CD14-positive monocyte (primary cell): ENCODE measurements around the gene CEP68. TPM values are rescaled to one million over a fixed set of nuclear protein-coding genes. Genes with fewer than 3 reads are reported as not detected.

ENCODE experiments used
- DNase-seq, 3 donors: peaks; one replicate each; pipeline ENCODE4 v3.0.0-alpha.2; 2011 to 2022
- H2AFZ ChIP-seq: 2 replicates; pipeline ENCODE4 v1.6.0; 2012; ENCODE audit warnings: mild to moderate bottlenecking, low read depth, low read length, inconsistent platforms; ENCODE audit not compliant: insufficient read depth, poor library complexity, severe bottlenecking
- H3K27ac ChIP-seq, 2 donors: 1 replicate in 1 of 2; 2 replicates in 1 of 2; pipeline ENCODE4 v1.5.1; 2012 to 2013; ENCODE audit warnings: low read length in 2 of 2, control low read depth in 1 of 2, inconsistent platforms in 1 of 2, low read depth in 1 of 2, mild to moderate bottlenecking in 1 of 2
- H3K27me3 ChIP-seq, 2 donors: one replicate each; pipeline versions ENCODE4 v1.6.0 to v1.6.1; 2011 to 2013; ENCODE audit warnings: low read length in 2 of 2; ENCODE audit not compliant: control insufficient read depth in 2 of 2, insufficient read depth in 2 of 2
- H3K36me3 ChIP-seq, 2 donors: replicated peaks in 1 of 2; 1 replicate in 1 of 2; 2 replicates in 1 of 2; pipeline versions ENCODE4 v1.5.1 to v1.6.1; 2012 to 2013; ENCODE audit warnings: low read length in 2 of 2, control low read depth in 1 of 2, inconsistent platforms in 1 of 2, mild to moderate bottlenecking in 1 of 2; ENCODE audit not compliant: insufficient read depth in 2 of 2, control insufficient read depth in 1 of 2
- H3K4me1 ChIP-seq, 2 donors: 1 replicate in 1 of 2; 2 replicates in 1 of 2; pipeline versions ENCODE4 v1.5.1 to v1.6.1; 2012 to 2013; ENCODE audit warnings: low read length in 2 of 2, control low read depth in 1 of 2, inconsistent platforms in 1 of 2, mild to moderate bottlenecking in 1 of 2, moderate library complexity in 1 of 2; ENCODE audit not compliant: insufficient read depth in 2 of 2, control insufficient read depth in 1 of 2
- H3K4me2 ChIP-seq: replicated peaks from 2 replicates; pipeline ENCODE3; 2012; ENCODE audit warnings: low read length, moderate library complexity, mild to moderate bottlenecking; ENCODE audit not compliant: poor library complexity, severe bottlenecking; ENCODE audit errors: extremely low read depth
- H3K4me3 ChIP-seq, 3 experiments: fragments of 200-600 bp in 1 of 3; sonication (generic) in 1 of 3; replicated peaks in 1 of 3; 1 replicate in 2 of 3; 2 replicates in 1 of 3; pipeline ENCODE4 v1.5.1; 2011 to 2013; ENCODE audit warnings: low read length in 3 of 3, mild to moderate bottlenecking in 3 of 3, control low read depth in 2 of 3, low read depth in 2 of 3, inconsistent platforms in 1 of 3, moderate library complexity in 1 of 3
- H3K79me2 ChIP-seq: 2 replicates; pipeline ENCODE4 v1.6.0; 2012; ENCODE audit warnings: mild to moderate bottlenecking, control low read depth, inconsistent platforms, low read length, moderate library complexity; ENCODE audit not compliant: insufficient read depth
- H3K9ac ChIP-seq: 2 replicates; pipeline ENCODE4 v1.6.0; 2017; ENCODE audit warnings: low read length, mild to moderate bottlenecking; ENCODE audit not compliant: insufficient read depth, poor library complexity, severe bottlenecking
- H3K9me3 ChIP-seq, 2 donors: replicated peaks in 1 of 2; 1 replicate in 1 of 2; 2 replicates in 1 of 2; pipeline versions ENCODE4 v1.5.1 to v1.6.1; 2012 to 2013; ENCODE audit warnings: low read length in 2 of 2, control low read depth in 1 of 2; ENCODE audit not compliant: control insufficient read depth in 1 of 2, insufficient read depth in 1 of 2
- H4K20me1 ChIP-seq: 2 replicates; pipeline ENCODE4 v1.6.0; 2012; ENCODE audit warnings: mild to moderate bottlenecking, low read length, control low read depth, moderate library complexity; ENCODE audit not compliant: insufficient read depth
- H3K27ac Mint-ChIP-seq, 7 donors: one replicate each; pipeline ENCODE4 v1.8.0; 2020; ENCODE audit warnings: mild to moderate bottlenecking in 7 of 7, mixed read lengths in 7 of 7, moderate library complexity in 6 of 7, inconsistent platforms in 2 of 7
- H3K27me3 Mint-ChIP-seq, 3 donors: one replicate each; pipeline ENCODE4 v1.8.0; 2021 to 2022; ENCODE audit warnings: low read depth in 3 of 3, mild to moderate bottlenecking in 3 of 3, mixed read lengths in 3 of 3, moderate library complexity in 3 of 3, inconsistent platforms in 1 of 3
- H3K36me3 Mint-ChIP-seq, 2 donors: one replicate each; pipeline ENCODE4 v1.8.0; 2020; ENCODE audit warnings: mixed read lengths in 2 of 2, inconsistent platforms in 1 of 2, mild to moderate bottlenecking in 1 of 2
- H3K4me1 Mint-ChIP-seq: one replicate; pipeline ENCODE4 v1.8.0; 2020; ENCODE audit warnings: mild to moderate bottlenecking, mixed read lengths
- H3K4me3 Mint-ChIP-seq, 2 donors: one replicate each; pipeline ENCODE4 v1.8.0; 2020; ENCODE audit warnings: mild to moderate bottlenecking in 2 of 2, mixed read lengths in 2 of 2, moderate library complexity in 1 of 2
- H3K9me3 Mint-ChIP-seq, 7 donors: one replicate each; pipeline ENCODE4 v1.8.0; 2020 to 2022; ENCODE audit warnings: mixed read lengths in 7 of 7, mild to moderate bottlenecking in 6 of 7, moderate library complexity in 6 of 7, inconsistent platforms in 2 of 7
- CTCF ChIP-seq: fragments of 200-600 bp; IDR thresholded peaks from one replicate; pipeline ENCODE4 v1.8.0; 2022; ENCODE audit warnings: antibody characterized with exemption, mild to moderate bottlenecking
- WGBS: methylation state at CpG from one replicate; pipeline ENCODE4 v1.1.5; 2013; ENCODE audit warnings: missing lambda C conversion rate; ENCODE audit not compliant: insufficient coverage; 5-methylcytosine and 5-hydroxymethylcytosine counted together
- intact Hi-C, 2 donors: fragments of 100-400 bp; cut with micrococcal nuclease; formaldehyde crosslinking; loops; one replicate each; pipeline versions ENCODE4 v1.15.0 to v1.15.1; 2023
- polyA plus RNA-seq, 3 donors: library from polyadenylated mRNA; depleted of rRNA in 1 of 3; unstranded in 2 of 3; stranded (reverse) in 1 of 3; fragments of 300-500 nt in 2 of 3; fragments of >200 nt in 1 of 3; fragmentation: Illumina TruSeq in 2 of 3; gene quantifications; 1 replicate in 2 of 3; 2 replicates in 1 of 3; pipeline ENCODE4 v1.2.3, GENCODE V29; 2012 to 2021

CEP68 gene
- polyA plus RNA-seq, 3 donors, result 2.5 to 6.5 (median 2.8) TPM

DNA sequence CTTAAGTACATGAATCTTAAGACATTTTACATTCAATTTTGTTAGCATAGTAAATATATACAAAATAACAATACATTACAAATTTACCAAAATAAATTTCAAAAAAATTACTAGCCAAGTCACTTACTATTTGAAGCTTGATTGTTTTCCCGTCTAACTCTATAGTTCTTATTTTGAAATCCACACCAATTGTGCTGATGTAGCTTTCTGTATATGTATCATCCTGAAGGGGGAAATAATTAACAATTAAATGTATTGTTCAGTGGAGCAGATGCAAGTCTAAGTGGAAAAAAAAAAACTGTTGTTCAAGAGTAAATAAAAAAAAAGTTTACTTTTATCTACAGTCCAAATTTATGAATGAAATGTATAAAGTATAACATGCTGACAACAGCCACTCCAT, 41.6 kb downstream of the CEP68 start:
- WGBS, result no CpG with 5 or more reads among the region's 1 CpG
- H3K36me3 Mint-ChIP-seq, result peaks cover 73 to 88% of the 10 kb centered on the region in 2 donors
- H3K27ac Mint-ChIP-seq, result no peak overlapping the region

GRCh38 chr2:65098741-65099140, 42.5 kb downstream of the CEP68 start:
- Mint-ChIP-seq H3K27me3 (no peaks in the 10 kb centered on the region), H3K4me3 (no peak overlapping the region), H3K9me3 (peaks cover 0 to 5% (median 0%) of the 10 kb centered on the region in 7 donors), H3K27ac (peak overlapping the region in 3 of 7 donors; percentile 8 to 52 (median 8)), H3K4me1 (no peaks in the 10 kb centered on the region), H3K36me3 (peaks cover 71 to 88% of the 10 kb centered on the region in 2 donors)
- H3K27ac ChIP-seq, result peak overlapping the region in 1 of 2 donors; percentile 26
- no peak for TF ChIP-seq CTCF
- peaks cover 76 to 95% of the 10 kb centered on the region in 2 donors for H3K36me3 ChIP-seq
- no peaks in the 10 kb centered on the region for H3K4me1 ChIP-seq
- no peak overlapping the region for H3K9ac ChIP-seq
- no peaks in the 10 kb centered on the region for H3K27me3 ChIP-seq
- DNase-seq, result no peak
- no peak overlapping the region for H2AFZ ChIP-seq
- no peak overlapping the region for H3K4me3 ChIP-seq
- peaks cover 100% of the 10 kb centered on the region for H3K79me2 ChIP-seq
- no peaks in the 10 kb centered on the region for H3K9me3 ChIP-seq
- peaks cover 100% of the 10 kb centered on the region for H4K20me1 ChIP-seq
- no peak overlapping the region for H3K4me2 ChIP-seq
- intact Hi-C loops, result no loop called here
- WGBS, result 79% methylated on average over 4 of the region's 5 CpGs

More for the DNA sequence above, 41.6 kb downstream of the CEP68 start:
- Mint-ChIP-seq H3K4me1 (peaks cover 3% of the 10 kb centered on the region), H3K4me3 (no peak overlapping the region), H3K9me3 (peaks cover 0 to 5% (median 3%) of the 10 kb centered on the region in 7 donors), H3K27me3 (no peaks in the 10 kb centered on the region)
- intact Hi-C loops, result no loop called here
- Histone ChIP-seq H2AFZ (no peak overlapping the region), H3K27ac (no peak overlapping the region), H3K79me2 (peaks cover 100% of the 10 kb centered on the region), H4K20me1 (peaks cover 100% of the 10 kb centered on the region), H3K36me3 (peaks cover 75 to 95% of the 10 kb centered on the region in 2 donors), H3K4me1 (no peaks in the 10 kb centered on the region), H3K27me3 (no peaks in the 10 kb centered on the region), H3K9me3 (no peaks in the 10 kb centered on the region), H3K9ac (no peak overlapping the region), H3K4me2 (no peak overlapping the region), H3K4me3 (no peak overlapping the region)
- no peak for DNase-seq
- no peak for TF ChIP-seq CTCF
